HL-60 (cell line): Measurements from ENCODE around the gene RHOU.

Source experiments
- CTCF ChIP-seq: IDR thresholded peaks from one replicate; pipeline ENCODE4 v1.5.1; 2011; ENCODE audit warnings: low read length, control low read depth, inconsistent platforms; ENCODE audit not compliant: insufficient read depth
- GABPA ChIP-seq: IDR thresholded peaks from 2 replicates; pipeline ENCODE4 v1.6.1; 2012; ENCODE audit warnings: low read depth
- POLR2AphosphoS5 ChIP-seq: IDR thresholded peaks from 2 replicates; pipeline ENCODE4 v1.6.1; 2012; ENCODE audit warnings: low read depth
- REST ChIP-seq: IDR thresholded peaks from 2 replicates; pipeline ENCODE4 v1.6.1; 2012; ENCODE audit warnings: low read depth; ENCODE audit not compliant: insufficient replicate concordance
- SPI1 ChIP-seq: IDR thresholded peaks from 2 replicates; pipeline ENCODE4 v1.6.1; 2012; ENCODE audit warnings: low read depth, mild to moderate bottlenecking, borderline replicate concordance

GRCh38 chr1:228776449-228776848 is 41.2 kb downstream of the RHOU start:
- TF ChIP-seq CTCF = no peak
- no peak for TF ChIP-seq POLR2AphosphoS5
- TF ChIP-seq SPI1 = no peak
- no peak for TF ChIP-seq GABPA
- no peak for TF ChIP-seq REST
